Transverse colon (tissue), 4 donors: ENCODE data around the gene NDUFB7.

Experiments
- CTCF ChIP-seq, 5 experiments: fragments of 200-600 bp in 3 of 5; fragments of 450-650 bp in 2 of 5; sonication (generic) in 3 of 5; IDR thresholded peaks; 1 replicate in 2 of 5; 2 replicates in 3 of 5; pipeline ENCODE4 v1.5.1; 2016 to 2017; ENCODE audit warnings: antibody characterized with exemption in 5 of 5, inconsistent platforms in 3 of 5, mild to moderate bottlenecking in 2 of 5, moderate library complexity in 1 of 5
- EP300 ChIP-seq: sonication (generic); formaldehyde crosslinking; IDR thresholded peaks from one replicate; pipeline ENCODE4 v1.6.1; 2017; ENCODE audit warnings: antibody characterized with exemption, low read depth
- POLR2AphosphoS5 ChIP-seq, 3 donors: sonication (generic); formaldehyde crosslinking; IDR thresholded peaks; one replicate each; pipeline ENCODE4 v1.6.1; 2016; ENCODE audit warnings: antibody characterized with exemption in 3 of 3

- TF ChIP-seq CTCF (IDR thresholded peaks at IDR 0.05) (no peak), EP300 (no peak), POLR2AphosphoS5 (IDR thresholded peaks at IDR 0.05) (no peak)
Observed at GRCh38 chr19:14577264-14577663, 5.4 kb upstream of the NDUFB7 start.
